Neural cell (in vitro differentiated cells): Measurements from ENCODE around the gene ASF1B. TPM values are rescaled to one million over a fixed set of nuclear protein-coding genes. Genes with fewer than 3 reads are reported as not detected.

Source experiments
- H2AFZ ChIP-seq: fragments of 200-600, 300-800 bp; sonication (generic), shearing (Covaris generic); 2 replicates; pipeline ENCODE4 v1.6.0; 2014; ENCODE audit warnings: low read depth, mild to moderate bottlenecking, antibody characterized with exemption, low read length, moderate library complexity
- H3F3A ChIP-seq: fragments of 200-600 bp; shearing (Covaris generic); 2 replicates; pipeline ENCODE4 v1.6.1; 2016; ENCODE audit warnings: mild to moderate bottlenecking, moderate library complexity, mixed read lengths, antibody characterized with exemption, low read length; ENCODE audit not compliant: insufficient read depth, poor library complexity, severe bottlenecking
- H3K27ac ChIP-seq: fragments of 200-600, 300-800 bp; sonication (generic), shearing (Covaris generic); 2 replicates; pipeline ENCODE4 v1.5.1; 2014; ENCODE audit warnings: mild to moderate bottlenecking, low read length, moderate library complexity
- H3K27me3 ChIP-seq: fragments of 300-800, 200-600 bp; sonication (generic), shearing (Covaris generic); 2 replicates; pipeline ENCODE4 v1.6.0; 2014; ENCODE audit warnings: mild to moderate bottlenecking, low read depth, low read length, moderate library complexity; ENCODE audit not compliant: insufficient read depth
- H3K36me3 ChIP-seq: fragments of 300-800, 200-600 bp; sonication (generic), shearing (Covaris generic); 2 replicates; pipeline ENCODE4 v1.5.1; 2014; ENCODE audit warnings: mild to moderate bottlenecking, antibody characterized with exemption, low read length, moderate library complexity; ENCODE audit not compliant: insufficient read depth
- H3K4me2 ChIP-seq: fragments of 300-800, 200-600 bp; sonication (generic), shearing (Covaris generic); 2 replicates; pipeline ENCODE4 v1.6.0; 2014; ENCODE audit warnings: mild to moderate bottlenecking, low read length
- H3K4me3 ChIP-seq: fragments of 300-800, 200-600 bp; sonication (generic), shearing (Covaris generic); 2 replicates; pipeline ENCODE4 v1.5.1; 2014; ENCODE audit warnings: mild to moderate bottlenecking, low read length, moderate library complexity
- H3K79me2 ChIP-seq: fragments of 200-600 bp; shearing (Covaris generic); replicated peaks from 2 replicates; pipeline ENCODE4 v1.6.0; 2014; ENCODE audit warnings: mild to moderate bottlenecking, low read length, moderate library complexity; ENCODE audit not compliant: insufficient read depth
- H3K9ac ChIP-seq: fragments of 300-800, 200-600 bp; sonication (generic), shearing (Covaris generic); 2 replicates; pipeline ENCODE4 v1.6.1; 2016; ENCODE audit warnings: mild to moderate bottlenecking, low read length, mixed read lengths
- H3K9me2 ChIP-seq: fragments of 200-600 bp; shearing (Covaris generic); 2 replicates; pipeline ENCODE4 v1.6.1; 2016; ENCODE audit warnings: mild to moderate bottlenecking, low read length, mixed read lengths; ENCODE audit not compliant: insufficient read depth
- H3K9me3 ChIP-seq: fragments of 200-600, 300-800 bp; sonication (generic), shearing (Covaris generic); 2 replicates; pipeline ENCODE4 v1.6.1; 2016; ENCODE audit warnings: mild to moderate bottlenecking, mixed run types, low read length, moderate library complexity, mixed read lengths
- H4K20me1 ChIP-seq: fragments of 200-600 bp; shearing (Covaris generic); 2 replicates; pipeline ENCODE4 v1.6.1; 2016; ENCODE audit warnings: mild to moderate bottlenecking, mixed run types; ENCODE audit not compliant: insufficient read depth
- CTCF ChIP-seq: fragments of 450-650 bp; IDR thresholded peaks from 2 replicates; pipeline ENCODE4 v1.5.1; 2014; ENCODE audit warnings: antibody characterized with exemption, mild to moderate bottlenecking, moderate library complexity; ENCODE audit not compliant: poor library complexity, severe bottlenecking
- EP300 ChIP-seq: fragments of 450-650 bp; conservative IDR thresholded peaks from 2 replicates; pipeline ENCODE4 v1.6.1; 2014; ENCODE audit warnings: antibody characterized with exemption, mild to moderate bottlenecking, moderate library complexity; ENCODE audit not compliant: poor library complexity, severe bottlenecking
- EZH2 ChIP-seq: fragments of 200-600, 300-800 bp; shearing (Covaris generic), sonication (generic); IDR thresholded peaks from 2 replicates; pipeline ENCODE4 v1.6.1; 2014; ENCODE audit warnings: antibody characterized with exemption, low read length, borderline replicate concordance, mild to moderate bottlenecking; ENCODE audit not compliant: insufficient read depth, poor library complexity, severe bottlenecking
- MXI1 ChIP-seq: fragments of 450-650 bp; conservative IDR thresholded peaks from 2 replicates; pipeline ENCODE4 v1.6.1; 2014; ENCODE audit warnings: antibody characterized with exemption, mild to moderate bottlenecking; ENCODE audit not compliant: poor library complexity, severe bottlenecking
- POLR2AphosphoS5 ChIP-seq: IDR thresholded peaks from 2 replicates; pipeline ENCODE4 v1.6.1; 2012
- RAD21 ChIP-seq: fragments of 450-650 bp; conservative IDR thresholded peaks from 2 replicates; pipeline ENCODE4 v1.6.1; 2014; ENCODE audit warnings: antibody characterized with exemption, mild to moderate bottlenecking, moderate library complexity
- REST ChIP-seq: IDR thresholded peaks from 2 replicates; pipeline ENCODE4 v1.6.1; 2012; ENCODE audit warnings: borderline replicate concordance
- SMC3 ChIP-seq: fragments of 450-650 bp; conservative IDR thresholded peaks from 2 replicates; pipeline ENCODE4 v1.6.1; 2014; ENCODE audit warnings: antibody characterized with exemption, mild to moderate bottlenecking, moderate library complexity; ENCODE audit not compliant: poor library complexity
- TAF1 ChIP-seq: IDR thresholded peaks from 2 replicates; pipeline ENCODE4 v1.6.1; 2012; ENCODE audit warnings: low read depth
- polyA plus RNA-seq: library from polyadenylated mRNA; depleted of rRNA; stranded (reverse); fragments of >200 nt; gene quantifications from 2 replicates; pipeline ENCODE4 v1.2.3, GENCODE V29; 2014

ASF1B gene
- polyA plus RNA-seq, 1 donor from 2014 or later: 0.32 TPM

GRCh38 chr19:14166999-14167575 lies 30.7 kb upstream of the ASF1B start:
- H3K4me2 ChIP-seq: no peak overlapping the region
- H3K4me3 ChIP-seq: no peak overlapping the region
- no peak overlapping the region for H3K27ac ChIP-seq
- H3K27me3 ChIP-seq: no peaks in the 10 kb centered on the region
- TF ChIP-seq SMC3 (no peak), RAD21 (no peak), REST (no peak), CTCF (no peak), TAF1 (no peak), EP300 (no peak), POLR2AphosphoS5 (no peak), MXI1 (no peak), EZH2 (no peak)
- peaks cover 8% of the 10 kb centered on the region for H3K36me3 ChIP-seq
- no peak overlapping the region for H3K9ac ChIP-seq
- no peaks in the 10 kb centered on the region for H3K9me3 ChIP-seq
- H3K9me2 ChIP-seq: no peaks in the 10 kb centered on the region
- no peaks in the 10 kb centered on the region for H3F3A ChIP-seq
- H4K20me1 ChIP-seq: no peaks in the 10 kb centered on the region
- no peak overlapping the region for H2AFZ ChIP-seq
- H3K79me2 ChIP-seq: no peaks in the 10 kb centered on the region

GRCh38 chr19:14165990-14166830 lies 29.8 kb upstream of the ASF1B start:
- H3K27me3 ChIP-seq: no peaks in the 10 kb centered on the region
- TF ChIP-seq SMC3 (no peak), CTCF (no peak), RAD21 (no peak), REST (no peak), POLR2AphosphoS5 (no peak), EZH2 (no peak), EP300 (no peak), MXI1 (no peak), TAF1 (no peak)
- H4K20me1 ChIP-seq: no peaks in the 10 kb centered on the region
- H3F3A ChIP-seq: no peaks in the 10 kb centered on the region
- no peak overlapping the region for H3K4me3 ChIP-seq
- H3K9me2 ChIP-seq: no peaks in the 10 kb centered on the region
- H3K79me2 ChIP-seq: no peaks in the 10 kb centered on the region
- no peaks in the 10 kb centered on the region for H3K9me3 ChIP-seq
- peaks cover 1% of the 10 kb centered on the region for H3K36me3 ChIP-seq
- H3K9ac ChIP-seq: no peak overlapping the region
- no peak overlapping the region for H2AFZ ChIP-seq
- H3K27ac ChIP-seq: no peak overlapping the region
- H3K4me2 ChIP-seq: no peak overlapping the region
